ENCODE data around the gene CLEC4C.

The CLEC4C gene

GRCh38 chr12:7723926-7724325, 23.2 kb downstream of the CLEC4C start:
- DNase-seq (ENCODE audit: low spot score): no peak

GRCh38 chr12:7719946-7720730, 27.0 kb downstream of the CLEC4C start:
- DNase-seq (ENCODE audit: low spot score): no peak

GRCh38 chr12:7716381-7716780, 30.8 kb downstream of the CLEC4C start:
- DNase-seq (ENCODE audit: low spot score): peak; percentile 29

- peak; percentile 31 for DNase-seq (ENCODE audit: low spot score)
Observed at GRCh38 chr12:7712841-7713442, 34.2 kb downstream of the CLEC4C start.

GRCh38 chr12:7711133-7711532, 36.0 kb downstream of the CLEC4C start, which contains the start of gene DPPA3:
Gene DPPA3, plus strand, starts transcription at chr12:7711433. Its CDS starts 138 bp downstream, at chr12:7711571.
- no peak for DNase-seq (ENCODE audit: low spot score)

GRCh38 chr12:7709969-7710675, 37.1 kb downstream of the CLEC4C start:
- no peak for DNase-seq (ENCODE audit: low spot score)

GRCh38 chr12:7705846-7706245, 41.3 kb downstream of the CLEC4C start:
- no peak for DNase-seq (ENCODE audit: low spot score)

- peak; percentile 28 for DNase-seq (ENCODE audit: low spot score)
Observed at GRCh38 chr12:7695566-7696197, 51.5 kb downstream of the CLEC4C start, which contains the start of gene GDF3. Gene GDF3, minus strand, starts transcription at chr12:7695775. Its CDS starts 47 bp downstream, at chr12:7695728.

GRCh38 chr12:7695237-7695560, 52.0 kb downstream of the CLEC4C start:
- no peak for DNase-seq (ENCODE audit: low spot score)

- DNase-seq (ENCODE audit: low spot score): peak; percentile 33
Observed at GRCh38 chr12:7694556-7695236, 52.5 kb downstream of the CLEC4C start.

GRCh38 chr12:7693793-7694192, 53.4 kb downstream of the CLEC4C start:
- no peak for DNase-seq (ENCODE audit: low spot score)

- DNase-seq (ENCODE audit: low spot score): no peak
Observed at GRCh38 chr12:7681535-7681934, 65.6 kb downstream of the CLEC4C start.
